Activated naive CD8-positive, alpha-beta T cell treated with anti-CD3 and anti-CD28 coated beads, Interleukin-2, amount 50 U/mL, for 24 hours (primary cell): ENCODE results near the gene PSMA1.
"Not testable (repeated sequence)": the region's sequence is repeated elsewhere in the genome, so short reads cannot be mapped to it uniquely, and the experiment has no call there.

Source experiments
- ATAC-seq: fragments of 150-1000 bp; cut with Tn5 transposase; one replicate; pipeline ENCODE4 v1.10.0; 2021
- DNase-seq: peaks from one replicate; pipeline ENCODE4 v3.0.0; 2021
- H3K27ac Mint-ChIP-seq: one replicate; pipeline ENCODE4 v1.8.0; 2021; ENCODE audit warnings: mild to moderate bottlenecking, mixed read lengths
- H3K27me3 Mint-ChIP-seq: one replicate; pipeline ENCODE4 v1.8.0; 2021; ENCODE audit warnings: mixed read lengths
- H3K36me3 Mint-ChIP-seq: one replicate; pipeline ENCODE4 v1.8.0; 2021; ENCODE audit warnings: low read depth, mixed read lengths
- H3K4me1 Mint-ChIP-seq: one replicate; pipeline ENCODE4 v1.8.0; 2021; ENCODE audit warnings: mixed read lengths
- H3K4me3 Mint-ChIP-seq: one replicate; pipeline ENCODE4 v1.8.0; 2021; ENCODE audit warnings: mild to moderate bottlenecking, moderate library complexity, mixed read lengths
- H3K9me3 Mint-ChIP-seq: one replicate; pipeline ENCODE4 v1.8.0; 2021; ENCODE audit warnings: mixed read lengths

Gene PSMA1

GRCh38 chr11:14519917-14520746 lies at the start of gene PSMA1:
PSMA1 (minus strand) TSS chr11:14520386; CDS start chr11:14520299, 87 bp downstream.
- Mint-ChIP-seq H3K27me3 (no peaks in the 10 kb centered on the region), H3K9me3 (no peaks in the 10 kb centered on the region), H3K36me3 (peaks cover 29% of the 10 kb centered on the region), H3K4me3 (peak within 1 kb of the TSS; percentile 94), H3K4me1 (peaks cover 34% of the 10 kb centered on the region), H3K27ac (peak within 1 kb of the TSS; percentile 97)
- ATAC-seq = peak; percentile 94
- DNase-seq = peak; percentile 93

GRCh38 chr11:14569516-14569915 lies 49.3 kb upstream of the PSMA1 start:
- H3K36me3 Mint-ChIP-seq = peaks cover 71% of the 10 kb centered on the region
- H3K27me3 Mint-ChIP-seq, H3K4me3 Mint-ChIP-seq, H3K27ac Mint-ChIP-seq, DNase-seq, ATAC-seq: not testable (repeated sequence)
- peaks cover 38% of the 10 kb centered on the region for H3K4me1 Mint-ChIP-seq
- peaks cover 34% of the 10 kb centered on the region for H3K9me3 Mint-ChIP-seq

- H3K36me3 Mint-ChIP-seq = peaks cover 60% of the 10 kb centered on the region
- H3K27me3 Mint-ChIP-seq = no peaks in the 10 kb centered on the region
- ATAC-seq = no peak
- peaks cover 27% of the 10 kb centered on the region for H3K9me3 Mint-ChIP-seq
- no peak overlapping the region for H3K27ac Mint-ChIP-seq
- H3K4me3 Mint-ChIP-seq = no peak overlapping the region
- peaks cover 38% of the 10 kb centered on the region for H3K4me1 Mint-ChIP-seq
- no peak for DNase-seq
Measured at GRCh38 chr11:14567064-14567651, 47.0 kb upstream of the PSMA1 start.

- Mint-ChIP-seq H3K4me1 (peaks cover 39% of the 10 kb centered on the region), H3K9me3 (peaks cover 20% of the 10 kb centered on the region), H3K27me3 (no peaks in the 10 kb centered on the region), H3K4me3 (no peak overlapping the region), H3K27ac (no peak overlapping the region), H3K36me3 (peaks cover 55% of the 10 kb centered on the region)
- ATAC-seq = no peak
- DNase-seq = no peak
Measured at GRCh38 chr11:14566331-14567063, 46.3 kb upstream of the PSMA1 start.

- Mint-ChIP-seq H3K36me3 (peaks cover 49% of the 10 kb centered on the region), H3K27ac (no peak overlapping the region), H3K4me1 (peaks cover 44% of the 10 kb centered on the region), H3K9me3 (peaks cover 16% of the 10 kb centered on the region), H3K4me3 (no peak overlapping the region), H3K27me3 (no peaks in the 10 kb centered on the region)
- DNase-seq (no peak), ATAC-seq (no peak)
Measured at GRCh38 chr11:14565845-14566244, 45.7 kb upstream of the PSMA1 start.

DNA sequence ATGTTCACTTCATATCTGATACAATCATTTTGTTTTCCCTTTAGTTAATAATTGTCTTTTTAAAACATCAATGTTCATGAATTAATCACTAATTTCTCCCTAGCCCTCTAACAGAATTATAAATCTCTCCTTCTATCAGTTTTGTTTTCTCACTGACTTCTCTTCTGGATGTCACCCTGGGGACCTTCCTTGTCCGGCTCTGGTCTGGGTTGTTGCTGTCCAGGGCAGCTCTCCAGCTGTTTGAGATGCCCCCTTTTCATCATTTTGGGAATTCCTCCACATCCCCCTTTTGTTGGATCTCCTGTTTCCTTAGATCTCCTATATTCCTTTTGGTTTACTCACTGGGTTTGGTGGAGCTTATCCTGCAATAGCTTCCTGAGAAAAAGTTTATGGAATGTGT lies 35.6 kb upstream of the PSMA1 start:
- peak overlapping the region; percentile 5 for H3K4me3 Mint-ChIP-seq
- DNase-seq = no peak
- H3K9me3 Mint-ChIP-seq = peaks cover 3% of the 10 kb centered on the region
- H3K27me3 Mint-ChIP-seq = no peaks in the 10 kb centered on the region
- ATAC-seq = no peak
- H3K27ac Mint-ChIP-seq = peak overlapping the region; percentile 30
- H3K4me1 Mint-ChIP-seq = peaks cover 31% of the 10 kb centered on the region
- peaks cover 24% of the 10 kb centered on the region for H3K36me3 Mint-ChIP-seq

- Mint-ChIP-seq H3K36me3 (peaks cover 22% of the 10 kb centered on the region), H3K9me3 (peaks cover 3% of the 10 kb centered on the region), H3K4me1 (peaks cover 31% of the 10 kb centered on the region), H3K27me3 (no peaks in the 10 kb centered on the region), H3K27ac (no peak overlapping the region), H3K4me3 (no peak overlapping the region)
- DNase-seq (no peak), ATAC-seq (peak; percentile 49)
Measured at GRCh38 chr11:14554959-14555358, 34.8 kb upstream of the PSMA1 start.

GRCh38 chr11:14552089-14552488 lies 31.9 kb upstream of the PSMA1 start:
- Mint-ChIP-seq H3K36me3 (peaks cover 7% of the 10 kb centered on the region), H3K27me3 (no peaks in the 10 kb centered on the region), H3K9me3 (no peaks in the 10 kb centered on the region), H3K4me3 (no peak overlapping the region), H3K4me1 (peaks cover 26% of the 10 kb centered on the region), H3K27ac (no peak overlapping the region)
- no peak for DNase-seq
- ATAC-seq = no peak

DNA sequence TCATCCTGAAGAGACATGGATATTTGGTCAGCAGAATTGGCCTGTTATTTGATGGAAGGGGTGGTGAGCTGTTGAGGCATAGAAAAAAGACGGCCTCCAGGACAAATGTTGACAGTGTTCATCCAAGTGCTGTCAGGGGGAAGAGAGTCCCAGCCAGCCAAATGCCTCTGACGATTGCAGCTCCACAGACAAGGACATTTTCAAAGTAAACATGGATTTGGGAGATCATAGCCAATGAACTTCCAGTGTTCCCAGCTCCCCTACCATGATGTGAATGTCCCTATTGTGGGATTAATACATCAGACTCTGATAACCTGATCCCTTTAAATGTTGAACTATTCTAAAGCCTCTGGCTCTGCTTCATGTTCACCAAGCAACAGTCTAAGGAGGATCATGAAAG lies 31.2 kb upstream of the PSMA1 start:
- Mint-ChIP-seq H3K4me1 (peaks cover 27% of the 10 kb centered on the region), H3K27me3 (no peaks in the 10 kb centered on the region), H3K27ac (no peak overlapping the region), H3K36me3 (peaks cover 7% of the 10 kb centered on the region), H3K4me3 (no peak overlapping the region), H3K9me3 (no peaks in the 10 kb centered on the region)
- no peak for DNase-seq
- ATAC-seq = no peak

- no peak overlapping the region for H3K4me3 Mint-ChIP-seq
- H3K36me3 Mint-ChIP-seq = peaks cover 8% of the 10 kb centered on the region
- H3K27me3 Mint-ChIP-seq = no peaks in the 10 kb centered on the region
- H3K4me1 Mint-ChIP-seq = peaks cover 25% of the 10 kb centered on the region
- no peak overlapping the region for H3K27ac Mint-ChIP-seq
- ATAC-seq (no peak), DNase-seq (no peak)
- peaks cover under 1% of the 10 kb centered on the region for H3K9me3 Mint-ChIP-seq
Measured at GRCh38 chr11:14549891-14550290, 29.7 kb upstream of the PSMA1 start.

GRCh38 chr11:14547440-14547839 lies 27.3 kb upstream of the PSMA1 start:
- no peak for DNase-seq
- H3K9me3 Mint-ChIP-seq = peaks cover 3% of the 10 kb centered on the region
- H3K36me3 Mint-ChIP-seq = peaks cover 7% of the 10 kb centered on the region
- ATAC-seq = no peak
- H3K4me3 Mint-ChIP-seq = no peak overlapping the region
- peaks cover 31% of the 10 kb centered on the region for H3K4me1 Mint-ChIP-seq
- H3K27me3 Mint-ChIP-seq = no peaks in the 10 kb centered on the region
- H3K27ac Mint-ChIP-seq = no peak overlapping the region

DNA sequence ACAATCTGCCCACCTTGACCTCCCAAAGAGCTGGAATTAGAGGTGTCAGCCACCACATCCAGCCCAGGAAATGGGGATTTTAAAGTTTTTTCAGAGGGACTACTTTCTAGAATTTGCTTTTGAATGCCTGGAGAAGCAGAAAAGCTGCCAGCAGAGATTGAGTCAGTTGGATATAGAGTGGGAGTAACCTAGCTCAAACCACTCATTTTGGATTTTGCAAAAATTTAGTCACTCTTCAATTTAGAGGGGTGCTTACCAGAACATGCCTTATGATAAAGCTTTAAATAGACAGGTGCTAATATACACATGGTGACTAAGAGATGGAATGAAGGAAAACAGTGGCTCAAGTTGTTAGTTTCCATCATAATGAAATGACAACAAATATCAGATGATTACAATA lies 26.5 kb upstream of the PSMA1 start:
- Mint-ChIP-seq H3K9me3 (peaks cover 3% of the 10 kb centered on the region), H3K4me3 (no peak overlapping the region), H3K36me3 (peaks cover 5% of the 10 kb centered on the region), H3K27ac (no peak overlapping the region), H3K4me1 (peaks cover 35% of the 10 kb centered on the region), H3K27me3 (no peaks in the 10 kb centered on the region)
- no peak for ATAC-seq
- no peak for DNase-seq

DNA sequence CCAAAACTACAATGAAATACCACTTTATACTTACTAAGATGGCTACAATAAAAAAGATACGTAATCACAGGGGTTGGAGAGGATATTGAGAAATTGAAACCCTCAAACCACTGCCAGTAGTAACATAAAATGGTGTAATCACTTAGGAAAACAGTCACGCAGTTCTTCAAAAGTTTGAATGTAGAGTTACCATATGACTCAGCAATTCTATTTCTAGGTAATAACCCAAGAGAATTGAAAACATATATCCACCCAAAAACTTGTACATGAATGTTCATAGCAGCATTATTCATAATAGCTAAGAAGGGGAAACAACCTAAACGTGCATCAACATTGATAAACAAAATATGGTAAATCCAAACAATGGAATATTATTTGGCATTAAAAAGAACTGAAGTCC lies 24.4 kb upstream of the PSMA1 start:
- Mint-ChIP-seq H3K27me3 (no peaks in the 10 kb centered on the region), H3K27ac (peak overlapping the region; percentile 31), H3K4me1 (peaks cover 50% of the 10 kb centered on the region), H3K9me3 (peaks cover 3% of the 10 kb centered on the region), H3K36me3 (peaks cover 5% of the 10 kb centered on the region), H3K4me3 (no peak overlapping the region)
- ATAC-seq (peak; percentile 53), DNase-seq (no peak)

- H3K27ac Mint-ChIP-seq = no peak overlapping the region
- H3K36me3 Mint-ChIP-seq = peaks cover 5% of the 10 kb centered on the region
- no peaks in the 10 kb centered on the region for H3K27me3 Mint-ChIP-seq
- no peak overlapping the region for H3K4me3 Mint-ChIP-seq
- DNase-seq (no peak), ATAC-seq (no peak)
- H3K9me3 Mint-ChIP-seq = peaks cover 3% of the 10 kb centered on the region
- H3K4me1 Mint-ChIP-seq = peaks cover 62% of the 10 kb centered on the region
Measured at GRCh38 chr11:14543260-14543659, 23.1 kb upstream of the PSMA1 start.

DNA sequence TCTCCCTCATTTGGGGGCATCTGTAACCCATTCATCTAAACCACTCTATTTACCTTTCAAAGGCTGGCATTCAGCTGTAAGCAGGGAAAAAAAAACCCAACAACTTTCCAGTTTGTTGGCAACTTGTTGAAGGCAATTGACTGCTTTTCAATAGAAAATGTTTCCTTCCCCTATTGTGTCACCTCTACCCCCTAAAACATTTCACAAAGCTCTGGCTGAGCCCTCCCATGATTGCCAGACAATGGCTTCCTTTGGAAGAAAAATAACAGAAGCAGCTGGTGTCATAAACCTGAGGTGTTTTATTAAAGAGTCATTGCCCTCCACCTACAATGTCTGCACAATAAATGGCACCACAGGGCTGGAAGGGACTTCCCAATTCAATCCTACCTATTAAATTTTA lies 22.1 kb upstream of the PSMA1 start:
- Mint-ChIP-seq H3K4me1 (peaks cover 68% of the 10 kb centered on the region), H3K27ac (no peak overlapping the region)

More for the DNA sequence above, 22.1 kb upstream of the PSMA1 start:
- ATAC-seq (no peak), DNase-seq (no peak)
- Mint-ChIP-seq H3K36me3 (peaks cover 5% of the 10 kb centered on the region), H3K9me3 (peaks cover 3% of the 10 kb centered on the region), H3K27me3 (no peaks in the 10 kb centered on the region), H3K4me3 (no peak overlapping the region)
